ENCODE results near the gene NT5M. TPM values are rescaled to one million over a fixed set of nuclear protein-coding genes. Genes with fewer than 3 reads are reported as not detected.

The NT5M gene
- total RNA-seq, 1 experiment from 2014 or later: 8.6 TPM

GRCh38 chr17:17320911-17321220 is 17.7 kb downstream of the NT5M start:
- no TSS peak for BruUV-seq (replicated peaks)
- Histone ChIP-seq H3K9me2 (replicated peaks; ENCODE audit: low read length) (no peaks in the 10 kb centered on the region), H3K4me1 (ENCODE audit: insufficient read depth, low read length) (no peaks in the 10 kb centered on the region), H3K4me2 (ENCODE audit: low read length) (no peak overlapping the region), H3F3A (ENCODE audit: low read length, unreplicated experiment) (no peaks in the 10 kb centered on the region), H3K36me3 (ENCODE audit: low read depth, low read length) (no peaks in the 10 kb centered on the region), H3K9ac (ENCODE audit: low read length) (no peak overlapping the region), H3K27ac (ENCODE audit: low read length) (no peak overlapping the region), H4K20me1 (ENCODE audit: low read length) (no peaks in the 10 kb centered on the region), H3K4me3 (ENCODE audit: low read length) (no peak overlapping the region), H3K79me2 (ENCODE audit: low read length) (no peaks in the 10 kb centered on the region), H3K27me3 (ENCODE audit: low read length) (no peaks in the 10 kb centered on the region), H2AFZ (ENCODE audit: low read length) (no peak overlapping the region), H3K9me3 (ENCODE audit: low read length) (no peaks in the 10 kb centered on the region)
- ATAC-seq: no peak
- TF ChIP-seq EZH2 (IDR thresholded peaks at IDR 0.05; ENCODE audit: low read length, unreplicated experiment) (no peak), EZH2phosphoT487 (IDR thresholded peaks at IDR 0.05; ENCODE audit: borderline replicate concordance, low read length) (no peak), CTCF (conservative IDR thresholded peaks at IDR 0.05; ENCODE audit: low read depth, low read length) (no peak)
- ChIA-PET POLR2A (ENCODE audit: unreplicated experiment) (no interaction called here), CTCF (no interaction called here)
- no peak for DNase-seq
- intact Hi-C loops (cut with micrococcal nuclease): no loop called here

- Histone ChIP-seq H3K9ac (ENCODE audit: low read length) (no peak overlapping the region), H3F3A (ENCODE audit: low read length, unreplicated experiment) (no peaks in the 10 kb centered on the region), H3K4me1 (ENCODE audit: insufficient read depth, low read length) (no peaks in the 10 kb centered on the region), H3K79me2 (ENCODE audit: low read length) (no peaks in the 10 kb centered on the region), H2AFZ (ENCODE audit: low read length) (no peak overlapping the region), H3K4me2 (ENCODE audit: low read length) (no peak overlapping the region), H3K27ac (ENCODE audit: low read length) (no peak overlapping the region), H4K20me1 (ENCODE audit: low read length) (no peaks in the 10 kb centered on the region), H3K36me3 (ENCODE audit: low read depth, low read length) (no peaks in the 10 kb centered on the region), H3K27me3 (ENCODE audit: low read length) (no peaks in the 10 kb centered on the region), H3K9me2 (replicated peaks; ENCODE audit: low read length) (no peaks in the 10 kb centered on the region), H3K9me3 (ENCODE audit: low read length) (no peaks in the 10 kb centered on the region), H3K4me3 (ENCODE audit: low read length) (no peak overlapping the region)
- DNase-seq: no peak
- POLR2A ChIA-PET (ENCODE audit: unreplicated experiment): no interaction called here
- intact Hi-C loops (cut with micrococcal nuclease): no loop called here
- ATAC-seq: no peak
- CTCF ChIA-PET: no interaction called here
- TF ChIP-seq EZH2phosphoT487 (IDR thresholded peaks at IDR 0.05; ENCODE audit: borderline replicate concordance, low read length) (no peak), CTCF (conservative IDR thresholded peaks at IDR 0.05; ENCODE audit: low read depth, low read length) (no peak), EZH2 (IDR thresholded peaks at IDR 0.05; ENCODE audit: low read length, unreplicated experiment) (no peak)
- no TSS peak for BruUV-seq (replicated peaks)
Measured at GRCh38 chr17:17321356-17322025, 18.3 kb downstream of the NT5M start.

GRCh38 chr17:17322516-17323510 is 19.6 kb downstream of the NT5M start:
- ChIA-PET POLR2A (ENCODE audit: unreplicated experiment) (no interaction called here), CTCF (no interaction called here)
- BruUV-seq (replicated peaks): no TSS peak
- intact Hi-C loops (cut with micrococcal nuclease): no loop called here
- Histone ChIP-seq H3K27me3 (ENCODE audit: low read length) (no peaks in the 10 kb centered on the region), H2AFZ (ENCODE audit: low read length) (no peak overlapping the region), H3K27ac (ENCODE audit: low read length) (no peak overlapping the region), H3K79me2 (ENCODE audit: low read length) (no peaks in the 10 kb centered on the region), H3K4me1 (ENCODE audit: insufficient read depth, low read length) (no peaks in the 10 kb centered on the region), H3K4me3 (ENCODE audit: low read length) (no peak overlapping the region), H3F3A (ENCODE audit: low read length, unreplicated experiment) (no peaks in the 10 kb centered on the region), H4K20me1 (ENCODE audit: low read length) (no peaks in the 10 kb centered on the region), H3K36me3 (ENCODE audit: low read depth, low read length) (no peaks in the 10 kb centered on the region), H3K9ac (ENCODE audit: low read length) (no peak overlapping the region), H3K9me3 (ENCODE audit: low read length) (no peaks in the 10 kb centered on the region), H3K4me2 (ENCODE audit: low read length) (no peak overlapping the region), H3K9me2 (replicated peaks; ENCODE audit: low read length) (no peaks in the 10 kb centered on the region)
- no peak for DNase-seq
- no peak for ATAC-seq
- TF ChIP-seq EZH2phosphoT487 (IDR thresholded peaks at IDR 0.05; ENCODE audit: borderline replicate concordance, low read length): no peak
- no peak for TF ChIP-seq CTCF (conservative IDR thresholded peaks at IDR 0.05; ENCODE audit: low read depth, low read length)
- TF ChIP-seq EZH2 (IDR thresholded peaks at IDR 0.05; ENCODE audit: low read length, unreplicated experiment): no peak
